HL-60 (cell line): ENCODE data around the gene DCLK2.

Source experiments
- GABPA ChIP-seq: IDR thresholded peaks from 2 replicates; pipeline ENCODE4 v1.6.1; 2012; ENCODE audit warnings: low read depth
- POLR2AphosphoS5 ChIP-seq: IDR thresholded peaks from 2 replicates; pipeline ENCODE4 v1.6.1; 2012; ENCODE audit warnings: low read depth
- TF ChIP-seq, protein P1 (sequence below): IDR thresholded peaks from one replicate; pipeline ENCODE4 v1.5.1; 2011; ENCODE audit warnings: low read length, control low read depth, inconsistent platforms; ENCODE audit not compliant: insufficient read depth
- TF ChIP-seq, protein P2 (sequence below): IDR thresholded peaks from 2 replicates; pipeline ENCODE4 v1.6.1; 2012; ENCODE audit warnings: low read depth; ENCODE audit not compliant: insufficient replicate concordance

DNA sequence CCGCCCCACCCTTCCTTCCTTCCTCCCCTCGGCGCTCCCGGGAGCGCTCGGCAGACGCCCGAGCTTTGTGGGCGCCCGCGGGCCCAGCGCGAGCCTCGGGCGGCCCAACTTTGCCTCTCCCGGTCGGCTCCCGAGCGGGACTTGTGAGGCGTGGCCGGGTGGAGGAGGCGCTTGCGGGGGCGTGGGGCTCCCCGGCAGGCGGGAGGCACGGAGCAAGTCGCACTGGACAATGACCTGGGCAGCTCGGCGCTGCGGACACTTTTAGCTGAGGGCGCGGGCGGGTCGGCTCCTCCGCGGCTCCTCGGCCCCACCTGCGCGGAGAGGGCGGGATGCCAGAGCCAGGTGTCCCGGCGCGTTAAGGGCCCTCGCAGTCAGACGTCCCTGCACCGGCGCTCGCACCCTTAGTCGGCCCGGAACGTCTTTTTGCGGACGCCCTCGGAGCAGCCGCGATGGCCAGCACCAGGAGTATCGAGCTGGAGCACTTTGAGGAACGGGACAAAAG is 385 bp downstream of the DCLK2 start:
- TF ChIP-seq GABPA (no peak), POLR2AphosphoS5 (no peak)
- TF ChIP-seq, protein P1, sequence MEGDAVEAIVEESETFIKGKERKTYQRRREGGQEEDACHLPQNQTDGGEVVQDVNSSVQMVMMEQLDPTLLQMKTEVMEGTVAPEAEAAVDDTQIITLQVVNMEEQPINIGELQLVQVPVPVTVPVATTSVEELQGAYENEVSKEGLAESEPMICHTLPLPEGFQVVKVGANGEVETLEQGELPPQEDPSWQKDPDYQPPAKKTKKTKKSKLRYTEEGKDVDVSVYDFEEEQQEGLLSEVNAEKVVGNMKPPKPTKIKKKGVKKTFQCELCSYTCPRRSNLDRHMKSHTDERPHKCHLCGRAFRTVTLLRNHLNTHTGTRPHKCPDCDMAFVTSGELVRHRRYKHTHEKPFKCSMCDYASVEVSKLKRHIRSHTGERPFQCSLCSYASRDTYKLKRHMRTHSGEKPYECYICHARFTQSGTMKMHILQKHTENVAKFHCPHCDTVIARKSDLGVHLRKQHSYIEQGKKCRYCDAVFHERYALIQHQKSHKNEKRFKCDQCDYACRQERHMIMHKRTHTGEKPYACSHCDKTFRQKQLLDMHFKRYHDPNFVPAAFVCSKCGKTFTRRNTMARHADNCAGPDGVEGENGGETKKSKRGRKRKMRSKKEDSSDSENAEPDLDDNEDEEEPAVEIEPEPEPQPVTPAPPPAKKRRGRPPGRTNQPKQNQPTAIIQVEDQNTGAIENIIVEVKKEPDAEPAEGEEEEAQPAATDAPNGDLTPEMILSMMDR, result no peak
- TF ChIP-seq, protein P2, sequence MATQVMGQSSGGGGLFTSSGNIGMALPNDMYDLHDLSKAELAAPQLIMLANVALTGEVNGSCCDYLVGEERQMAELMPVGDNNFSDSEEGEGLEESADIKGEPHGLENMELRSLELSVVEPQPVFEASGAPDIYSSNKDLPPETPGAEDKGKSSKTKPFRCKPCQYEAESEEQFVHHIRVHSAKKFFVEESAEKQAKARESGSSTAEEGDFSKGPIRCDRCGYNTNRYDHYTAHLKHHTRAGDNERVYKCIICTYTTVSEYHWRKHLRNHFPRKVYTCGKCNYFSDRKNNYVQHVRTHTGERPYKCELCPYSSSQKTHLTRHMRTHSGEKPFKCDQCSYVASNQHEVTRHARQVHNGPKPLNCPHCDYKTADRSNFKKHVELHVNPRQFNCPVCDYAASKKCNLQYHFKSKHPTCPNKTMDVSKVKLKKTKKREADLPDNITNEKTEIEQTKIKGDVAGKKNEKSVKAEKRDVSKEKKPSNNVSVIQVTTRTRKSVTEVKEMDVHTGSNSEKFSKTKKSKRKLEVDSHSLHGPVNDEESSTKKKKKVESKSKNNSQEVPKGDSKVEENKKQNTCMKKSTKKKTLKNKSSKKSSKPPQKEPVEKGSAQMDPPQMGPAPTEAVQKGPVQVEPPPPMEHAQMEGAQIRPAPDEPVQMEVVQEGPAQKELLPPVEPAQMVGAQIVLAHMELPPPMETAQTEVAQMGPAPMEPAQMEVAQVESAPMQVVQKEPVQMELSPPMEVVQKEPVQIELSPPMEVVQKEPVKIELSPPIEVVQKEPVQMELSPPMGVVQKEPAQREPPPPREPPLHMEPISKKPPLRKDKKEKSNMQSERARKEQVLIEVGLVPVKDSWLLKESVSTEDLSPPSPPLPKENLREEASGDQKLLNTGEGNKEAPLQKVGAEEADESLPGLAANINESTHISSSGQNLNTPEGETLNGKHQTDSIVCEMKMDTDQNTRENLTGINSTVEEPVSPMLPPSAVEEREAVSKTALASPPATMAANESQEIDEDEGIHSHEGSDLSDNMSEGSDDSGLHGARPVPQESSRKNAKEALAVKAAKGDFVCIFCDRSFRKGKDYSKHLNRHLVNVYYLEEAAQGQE, result no peak
